ENCODE data around the gene IMMP2L.

- TF ChIP-seq CTCF (IDR thresholded peaks at IDR 0.05) = no peak
- TF ChIP-seq POLR2A (IDR thresholded peaks at IDR 0.05) = no peak
Observed at GRCh38 chr7:111390000-111390399, 172.3 kb downstream of the IMMP2L start.
